ENCODE results near the gene VPS51. TPM values are rescaled to one million over a fixed set of nuclear protein-coding genes. Genes with fewer than 3 reads are reported as not detected.
"Not testable (repeated sequence)": the region's sequence is repeated elsewhere in the genome, so short reads cannot be mapped to it uniquely, and the experiment has no call there.

The VPS51 gene
- total RNA-seq, 4 donors from 2014 or later: 185 to 414 (median 237) TPM

- H3K4me3 ChIP-seq: no peak overlapping the region
- 74% methylated on average over 18 of the region's 18 CpGs for WGBS
- H3K27ac ChIP-seq (replicated peaks in 1 of 4): peak overlapping the region; percentile 71 to 95 (median 82)
- H3K36me3 ChIP-seq: peaks cover 5 to 56% (median 42%) of the 10 kb centered on the region in 4 donors
- intact Hi-C loops (cut with DNase I): loop anchor here (5.0 kb wide), 1 partner anchor 196 kb away; the partner anchor contains the start of gene PPP2R5B
- DNase-seq (ENCODE audit: extremely low spot score): no peak
- H3K27me3 ChIP-seq: no peaks in the 10 kb centered on the region
- no peaks in the 10 kb centered on the region for H3K9me3 ChIP-seq
- H3K4me1 ChIP-seq: peaks cover 48 to 64% (median 52%) of the 10 kb centered on the region in 4 donors
- TF ChIP-seq EP300 (IDR thresholded peaks at IDR 0.05) (no peak), POLR2A (IDR thresholded peaks at IDR 0.05; ENCODE audit: low read depth) (no peak), CTCF (IDR thresholded peaks at IDR 0.05) (peak in 1 of 3 experiments; percentile 1), POLR2AphosphoS5 (IDR thresholded peaks at IDR 0.05) (no peak)
Measured at GRCh38 chr11:65118097-65118837, 22.3 kb downstream of the VPS51 start.

GRCh38 chr11:65118891-65119669 lies 23.1 kb downstream of the VPS51 start:
- WGBS: 88% methylated on average over 18 of the region's 18 CpGs
- peaks cover 42 to 69% (median 55%) of the 10 kb centered on the region in 4 donors for H3K4me1 ChIP-seq
- H3K36me3 ChIP-seq: peaks cover 5 to 54% (median 42%) of the 10 kb centered on the region in 4 donors
- not testable (repeated sequence) for H3K4me3 ChIP-seq; H3K27me3 ChIP-seq; H3K9me3 ChIP-seq; DNase-seq (ENCODE audit: extremely low spot score)
- intact Hi-C loops (cut with DNase I): loop anchor here (5.0 kb wide), 1 partner anchor 197 kb away; the partner anchor contains the start of gene PPP2R5B
- H3K27ac ChIP-seq (replicated peaks in 1 of 4): peak overlapping the region; percentile 71 to 95 (median 82)

GRCh38 chr11:65119670-65119995 lies 23.6 kb downstream of the VPS51 start:
- Histone ChIP-seq H3K36me3 (peaks cover 8 to 58% (median 46%) of the 10 kb centered on the region in 4 donors), H3K4me1 (peaks cover 42 to 70% (median 56%) of the 10 kb centered on the region in 4 donors)

GRCh38 chr11:65120831-65121230 lies 24.8 kb downstream of the VPS51 start:
- Histone ChIP-seq H3K27me3 (no peaks in the 10 kb centered on the region), H3K36me3 (peaks cover 20 to 59% (median 52%) of the 10 kb centered on the region in 4 donors), H3K27ac (replicated peaks in 1 of 4) (peak overlapping the region; percentile 93 to 95 (median 94)), H3K4me1 (peaks cover 42 to 59% (median 52%) of the 10 kb centered on the region in 4 donors), H3K9me3 (no peaks in the 10 kb centered on the region), H3K4me3 (peak overlapping the region; percentile 73 to 91 (median 82))
- no peak for DNase-seq (ENCODE audit: extremely low spot score)
- WGBS: 62% methylated on average over 3 of the region's 3 CpGs
- intact Hi-C loops (cut with DNase I): no loop called here
- TF ChIP-seq EP300 (IDR thresholded peaks at IDR 0.05) (no peak), POLR2AphosphoS5 (IDR thresholded peaks at IDR 0.05) (no peak), CTCF (IDR thresholded peaks at IDR 0.05) (no peak), POLR2A (IDR thresholded peaks at IDR 0.05; ENCODE audit: low read depth) (no peak)

More at GRCh38 chr11:65119670-65119995, 23.6 kb downstream of the VPS51 start:
- H3K27me3 ChIP-seq: no peaks in the 10 kb centered on the region
- no peaks in the 10 kb centered on the region for H3K9me3 ChIP-seq
- DNase-seq (ENCODE audit: extremely low spot score): no peak
- H3K4me3 ChIP-seq: no peak overlapping the region
- no peak for TF ChIP-seq POLR2AphosphoS5 (IDR thresholded peaks at IDR 0.05)
- TF ChIP-seq CTCF (IDR thresholded peaks at IDR 0.05): no peak
- no peak for TF ChIP-seq POLR2A (IDR thresholded peaks at IDR 0.05; ENCODE audit: low read depth)
- TF ChIP-seq EP300 (IDR thresholded peaks at IDR 0.05): no peak
- intact Hi-C loops (cut with DNase I): loop anchor here (5.0 kb wide), 1 partner anchor 197 kb away; the partner anchor contains the start of gene PPP2R5B
- peak overlapping the region in 1 of 4 donors; percentile 95 for H3K27ac ChIP-seq (replicated peaks in 1 of 4)

GRCh38 chr11:65121447-65121864 lies 25.4 kb downstream of the VPS51 start:
- 1% methylated on average over 22 of the region's 22 CpGs for WGBS
- DNase-seq (ENCODE audit: extremely low spot score): no peak
- peak overlapping the region; percentile 93 to 95 (median 94) for H3K27ac ChIP-seq (replicated peaks in 1 of 4)
- peak overlapping the region; percentile 73 to 91 (median 82) for H3K4me3 ChIP-seq
- intact Hi-C loops (cut with DNase I): no loop called here
- no peaks in the 10 kb centered on the region for H3K27me3 ChIP-seq
- H3K9me3 ChIP-seq: no peaks in the 10 kb centered on the region
- no peak for TF ChIP-seq CTCF (IDR thresholded peaks at IDR 0.05)
- peaks cover 26 to 59% (median 52%) of the 10 kb centered on the region in 4 donors for H3K36me3 ChIP-seq
- peaks cover 35 to 53% (median 46%) of the 10 kb centered on the region in 4 donors for H3K4me1 ChIP-seq

Measured in esophagus muscularis mucosa (tissue), 4 donors.